Measurements from ENCODE around the gene ADAM8. TPM values are rescaled to one million over a fixed set of nuclear protein-coding genes. Genes with fewer than 3 reads are reported as not detected.

Gene ADAM8
- total and polyA plus RNA-seq, 2 donors (not counting 1 experiment from before 2014, with no cell fraction given), result 116 to 196 TPM

DNA sequence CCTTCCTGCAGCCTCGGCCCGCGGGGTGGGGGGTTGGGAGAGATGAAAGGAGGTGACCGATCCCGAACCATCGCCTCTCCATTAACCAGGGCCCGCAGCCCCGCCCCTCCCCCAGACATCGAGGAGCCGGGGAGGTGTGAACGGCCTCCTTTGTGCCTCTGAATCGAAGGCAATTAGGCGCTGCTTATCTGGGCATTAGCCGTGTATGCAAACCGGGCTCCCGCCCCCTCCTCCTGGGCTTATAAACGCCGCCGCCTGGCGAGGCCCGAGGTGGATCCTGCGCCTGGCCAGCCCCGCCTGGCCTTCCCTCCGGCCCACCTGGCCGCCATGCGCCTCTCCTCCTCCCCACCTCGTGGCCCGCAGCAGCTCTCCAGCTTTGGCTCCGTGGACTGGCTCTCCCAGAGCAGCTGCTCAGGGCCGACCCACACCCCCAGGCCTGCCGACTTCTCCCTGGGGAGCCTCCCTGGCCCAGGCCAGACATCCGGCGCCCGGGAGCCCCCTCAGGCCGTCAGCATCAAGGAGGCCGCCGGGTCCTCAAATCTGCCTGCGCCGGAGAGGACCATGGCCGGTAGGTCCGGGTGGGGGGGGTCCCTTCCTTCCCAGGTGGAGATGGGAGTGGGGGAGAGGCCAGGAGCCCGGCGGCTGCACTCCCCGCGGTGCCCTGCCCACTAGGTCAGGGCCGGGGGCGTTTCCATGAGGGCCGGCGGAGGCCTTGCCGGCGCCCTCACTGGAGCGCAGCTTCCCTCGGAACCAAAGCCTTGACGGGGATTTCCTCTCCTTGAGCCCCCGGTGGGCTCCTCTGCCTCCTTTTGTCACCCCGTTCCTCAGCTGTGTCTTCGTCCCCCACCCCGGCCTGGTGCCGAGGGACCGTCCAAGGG, 38.8 kb downstream of the ADAM8 start, which contains the start of gene VENTX:
TSS of gene VENTX (plus strand) at position 268 of the 878 bp plus-strand sequence. CDS start at position 328, 60 bp downstream.
- no peaks in the 10 kb centered on the region for H3K9me3 ChIP-seq (ENCODE audit: control extremely low read depth in 1 of 3, control insufficient read depth in 2 of 3, insufficient read depth in 1 of 3, low read length in 2 of 3)
- WGBS (ENCODE audit: insufficient coverage), result 56% methylated on average over 54 of the region's 60 CpGs
- H3K27me3 Mint-ChIP-seq, result peaks cover 17% of the 10 kb centered on the region
- no peaks in the 10 kb centered on the region for H3K9me3 Mint-ChIP-seq (ENCODE audit: insufficient read depth)
- peak within 1 kb of the TSS; percentile 86 for H3K4me2 ChIP-seq (replicated peaks; ENCODE audit: low read depth, low read length, poor library complexity, severe bottlenecking)
- H3K27me3 ChIP-seq (replicated peaks in 1 of 4; ENCODE audit: control extremely low read depth in 1 of 4, control insufficient read depth in 3 of 4, insufficient read depth in 4 of 4, low read length in 3 of 4), result peaks cover 0 to 45% (median 19%) of the 10 kb centered on the region in 4 experiments
- no peak within 1 kb of the TSS for H3K27ac ChIP-seq (ENCODE audit: low read length in 2 of 2)
- intact Hi-C loops (cut with micrococcal nuclease), result no loop called here
- DNase-seq (no peak), ATAC-seq (ENCODE audit: low read depth) (no peak)
- peak within 1 kb of the TSS; percentile 53 for H3K9ac ChIP-seq (ENCODE audit: low read length)
- H3K4me1 Mint-ChIP-seq, result peaks cover 38% of the 10 kb centered on the region
- peak within 1 kb of the TSS in 4 of 5 experiments; percentile 17 to 55 (median 38) for H3K4me3 ChIP-seq (ENCODE audit: control extremely low read depth in 1 of 5, extremely low read depth in 1 of 5, insufficient read depth in 1 of 5, low read depth in 2 of 5, low read length in 4 of 5)
- peaks cover 60 to 62% of the 10 kb centered on the region in 2 donors for H3K4me1 ChIP-seq (ENCODE audit: control insufficient read depth in 2 of 2, insufficient read depth in 2 of 2, low read length in 2 of 2)
- no peak within 1 kb of the TSS for H3K27ac Mint-ChIP-seq
- TF ChIP-seq EZH2 (IDR thresholded peaks at IDR 0.05; ENCODE audit: borderline replicate concordance, insufficient read depth, low read depth, low read length, poor library complexity, severe bottlenecking) (peak; percentile 2), CTCF (IDR thresholded peaks at IDR 0.05) (no peak)
- H3K4me3 Mint-ChIP-seq, result peak within 1 kb of the TSS; percentile 29
- ChIA-PET POLR2A (no interaction called here), CTCF (interaction anchor here (0.7 kb wide), 1 partner anchor 19 kb away, joined by 3 read pairs; no protein-coding TSS in a partner anchor)
- H3K79me2 ChIP-seq (ENCODE audit: control insufficient read depth, insufficient read depth, low read length), result no peaks in the 10 kb centered on the region
- no peaks in the 10 kb centered on the region for H3K36me3 ChIP-seq (replicated peaks in 1 of 2; ENCODE audit: control extremely low read depth in 1 of 2, control insufficient read depth in 1 of 2, extremely low read depth in 1 of 2, insufficient read depth in 2 of 2, low read length in 1 of 2)
- peaks cover 4% of the 10 kb centered on the region for H4K20me1 ChIP-seq (ENCODE audit: control insufficient read depth, insufficient read depth, low read length, poor library complexity, severe bottlenecking)
- H2AFZ ChIP-seq (ENCODE audit: insufficient read depth, low read depth, low read length, poor library complexity, severe bottlenecking), result peak within 1 kb of the TSS; percentile 38

DNA sequence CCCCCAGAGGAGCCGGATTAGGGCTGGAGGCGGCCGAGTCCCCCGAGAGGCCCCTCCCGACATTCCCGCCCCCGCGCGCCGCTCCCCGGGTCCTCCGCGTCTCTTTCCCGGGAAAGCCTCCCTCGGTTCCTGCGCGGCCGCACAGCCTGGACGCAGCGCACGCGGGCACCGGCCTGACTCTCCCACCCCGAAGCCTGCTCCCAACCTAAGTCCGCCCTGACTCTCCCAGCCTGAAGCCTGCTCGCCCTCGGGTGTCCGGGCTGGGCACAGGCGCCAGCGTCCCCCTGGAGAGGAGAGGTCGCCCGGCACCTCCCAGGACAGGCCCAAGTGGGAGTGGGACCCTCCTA, 39.5 kb downstream of the ADAM8 start:
- intact Hi-C loops (cut with micrococcal nuclease), result no loop called here
- Histone ChIP-seq H3K79me2 (ENCODE audit: control insufficient read depth, insufficient read depth, low read length) (no peaks in the 10 kb centered on the region), H3K36me3 (replicated peaks in 1 of 2; ENCODE audit: control extremely low read depth in 1 of 2, control insufficient read depth in 1 of 2, extremely low read depth in 1 of 2, insufficient read depth in 2 of 2, low read length in 1 of 2) (no peaks in the 10 kb centered on the region), H3K27ac (ENCODE audit: low read length in 2 of 2) (no peak overlapping the region), H4K20me1 (ENCODE audit: control insufficient read depth, insufficient read depth, low read length, poor library complexity, severe bottlenecking) (peaks cover 4% of the 10 kb centered on the region), H3K4me1 (ENCODE audit: control insufficient read depth in 2 of 2, insufficient read depth in 2 of 2, low read length in 2 of 2) (peaks cover 55 to 59% of the 10 kb centered on the region in 2 donors), H3K4me2 (replicated peaks; ENCODE audit: low read depth, low read length, poor library complexity, severe bottlenecking) (peak overlapping the region; percentile 86), H3K9ac (ENCODE audit: low read length) (peak overlapping the region; percentile 53), H3K9me3 (ENCODE audit: control extremely low read depth in 1 of 3, control insufficient read depth in 2 of 3, insufficient read depth in 1 of 3, low read length in 2 of 3) (no peaks in the 10 kb centered on the region), H3K4me3 (ENCODE audit: control extremely low read depth in 1 of 5, extremely low read depth in 1 of 5, insufficient read depth in 1 of 5, low read depth in 2 of 5, low read length in 4 of 5) (peak overlapping the region in 1 of 5 experiments; percentile 42), H3K27me3 (replicated peaks in 1 of 4; ENCODE audit: control extremely low read depth in 1 of 4, control insufficient read depth in 3 of 4, insufficient read depth in 4 of 4, low read length in 3 of 4) (peaks cover 0 to 48% (median 19%) of the 10 kb centered on the region in 4 experiments), H2AFZ (ENCODE audit: insufficient read depth, low read depth, low read length, poor library complexity, severe bottlenecking) (no peak overlapping the region)
- ChIA-PET CTCF (no interaction called here), POLR2A (no interaction called here)
- peaks cover 16% of the 10 kb centered on the region for H3K27me3 Mint-ChIP-seq
- WGBS (ENCODE audit: insufficient coverage), result 18% methylated on average over 32 of the region's 32 CpGs
- TF ChIP-seq EZH2 (IDR thresholded peaks at IDR 0.05; ENCODE audit: borderline replicate concordance, insufficient read depth, low read depth, low read length, poor library complexity, severe bottlenecking) (peak; percentile 16), CTCF (IDR thresholded peaks at IDR 0.05) (no peak)
- H3K4me3 Mint-ChIP-seq, result peak overlapping the region; percentile 29
- peaks cover 34% of the 10 kb centered on the region for H3K4me1 Mint-ChIP-seq
- H3K9me3 Mint-ChIP-seq (ENCODE audit: insufficient read depth), result no peaks in the 10 kb centered on the region
- ATAC-seq (ENCODE audit: low read depth) (no peak), DNase-seq (no peak)
- no peak overlapping the region for H3K27ac Mint-ChIP-seq
